Epithelial cell of esophagus (primary cell): ENCODE measurements around the gene HEBP1.

ENCODE experiments used
- DNase-seq: peaks from one replicate; pipeline ENCODE4 v3.0.0; 2010; ENCODE audit warnings: low read depth
- H3K4me3 ChIP-seq: 2 replicates; pipeline ENCODE4 v1.5.1; 2011; ENCODE audit warnings: mild to moderate bottlenecking, low read length, control low read depth
- CTCF ChIP-seq: IDR thresholded peaks from 2 replicates; pipeline ENCODE4 v1.5.1; 2011; ENCODE audit warnings: low read depth, mild to moderate bottlenecking, low read length, control low read depth, inconsistent platforms; ENCODE audit not compliant: insufficient read depth; ENCODE audit errors: missing control alignments

HEBP1 gene

DNA sequence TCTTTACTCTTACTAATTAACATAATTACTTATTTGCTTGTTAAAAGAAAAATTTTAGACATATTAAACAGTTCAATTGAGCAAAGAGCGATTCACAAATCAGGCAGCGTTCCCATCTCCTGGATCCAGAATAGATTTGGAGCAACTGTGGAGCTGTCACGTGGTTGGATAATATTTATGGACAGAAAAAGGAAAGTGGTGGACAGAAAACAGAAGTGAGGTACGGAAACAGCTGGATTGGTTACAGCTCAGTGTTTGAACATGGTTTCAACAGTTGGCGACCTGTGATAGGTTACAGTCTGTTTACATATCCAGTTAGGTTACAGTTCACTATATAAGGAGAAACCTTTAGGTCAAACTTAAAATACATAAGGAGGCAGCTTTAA, 24.5 kb upstream of the HEBP1 start:
- no peak for DNase-seq
- TF ChIP-seq CTCF: no peak
- no peak overlapping the region for H3K4me3 ChIP-seq

DNA sequence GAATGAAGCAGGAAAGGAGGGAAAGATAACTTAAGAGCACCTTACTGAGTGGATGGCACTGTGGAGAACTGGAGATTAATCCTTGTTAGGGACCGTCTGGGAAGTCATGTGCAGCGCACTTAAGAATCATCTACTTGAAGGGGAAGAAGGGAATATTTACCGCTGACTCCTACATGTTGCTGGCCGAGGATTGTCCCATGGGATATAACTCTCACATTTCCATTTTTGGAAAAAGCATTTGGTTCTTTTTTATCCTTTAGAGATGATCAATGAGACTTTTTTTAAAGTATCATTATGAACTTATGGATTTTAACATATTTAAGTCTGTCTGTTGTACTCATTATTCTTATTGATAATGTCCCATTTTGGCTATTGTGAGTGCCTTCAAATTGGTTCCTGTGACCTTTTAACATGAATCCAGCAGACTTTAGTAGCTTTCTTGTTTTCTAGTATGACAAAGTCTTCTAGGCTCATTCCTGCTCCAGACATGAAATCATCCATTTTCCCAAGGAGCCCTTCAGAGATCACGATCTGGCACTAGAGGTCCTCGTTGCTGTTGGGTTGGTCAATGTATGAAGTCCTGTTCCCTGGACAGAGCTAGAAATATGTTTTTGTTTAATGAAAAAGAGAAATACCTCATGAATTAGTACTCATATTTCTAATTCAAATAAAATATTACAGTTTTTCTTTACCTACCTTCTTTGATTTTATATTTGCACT, 23.9 kb upstream of the HEBP1 start:
- H3K4me3 ChIP-seq: no peak overlapping the region
- TF ChIP-seq CTCF: peak; percentile 42
- peak; percentile 48 for DNase-seq

DNA sequence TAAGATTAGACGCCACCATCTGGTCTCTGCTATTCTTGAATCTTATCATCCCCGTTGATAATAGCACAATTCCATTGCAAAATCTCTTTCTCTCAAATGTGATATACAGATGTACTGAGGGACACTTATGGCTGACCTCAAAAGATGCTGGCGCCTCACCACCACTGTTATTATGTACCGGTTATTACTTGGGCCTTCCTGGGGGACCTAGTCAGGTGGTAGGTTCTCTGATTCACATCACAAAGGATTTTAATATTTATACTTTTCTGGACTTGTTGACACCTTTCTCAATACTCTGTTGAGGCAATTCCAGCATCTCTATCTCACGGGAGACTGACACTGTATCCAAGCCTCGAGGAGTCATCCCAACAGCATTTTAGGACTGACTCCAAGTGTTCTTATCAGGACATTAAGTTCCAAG, 22.8 kb upstream of the HEBP1 start:
- no peak for TF ChIP-seq CTCF
- DNase-seq: no peak
- H3K4me3 ChIP-seq: no peak overlapping the region

DNA sequence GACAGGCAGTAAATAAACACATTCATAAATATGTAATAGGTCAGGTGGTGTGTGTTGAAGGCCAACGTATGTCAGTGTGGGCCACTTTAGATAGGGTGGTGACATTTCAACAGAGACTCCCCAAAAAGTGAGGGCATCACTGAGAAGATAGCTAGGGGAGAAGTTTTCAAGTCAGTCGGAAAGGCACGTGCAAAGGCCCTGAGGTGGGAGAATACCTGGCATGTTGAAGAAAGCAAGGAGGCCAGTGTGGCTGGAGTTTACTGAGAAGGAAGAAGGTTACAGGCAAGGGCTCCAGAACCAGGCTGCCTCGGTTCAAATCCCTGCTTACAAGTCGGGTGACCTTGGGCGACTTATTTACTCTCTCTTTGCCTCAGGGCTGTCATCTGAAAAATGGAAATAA, 11.0 kb upstream of the HEBP1 start:
- DNase-seq: no peak
- no peak for TF ChIP-seq CTCF
- no peak overlapping the region for H3K4me3 ChIP-seq

GRCh38 chr12:13008741-13009380, 8.8 kb upstream of the HEBP1 start:
- no peak overlapping the region for H3K4me3 ChIP-seq
- DNase-seq: no peak
- TF ChIP-seq CTCF: no peak

DNA sequence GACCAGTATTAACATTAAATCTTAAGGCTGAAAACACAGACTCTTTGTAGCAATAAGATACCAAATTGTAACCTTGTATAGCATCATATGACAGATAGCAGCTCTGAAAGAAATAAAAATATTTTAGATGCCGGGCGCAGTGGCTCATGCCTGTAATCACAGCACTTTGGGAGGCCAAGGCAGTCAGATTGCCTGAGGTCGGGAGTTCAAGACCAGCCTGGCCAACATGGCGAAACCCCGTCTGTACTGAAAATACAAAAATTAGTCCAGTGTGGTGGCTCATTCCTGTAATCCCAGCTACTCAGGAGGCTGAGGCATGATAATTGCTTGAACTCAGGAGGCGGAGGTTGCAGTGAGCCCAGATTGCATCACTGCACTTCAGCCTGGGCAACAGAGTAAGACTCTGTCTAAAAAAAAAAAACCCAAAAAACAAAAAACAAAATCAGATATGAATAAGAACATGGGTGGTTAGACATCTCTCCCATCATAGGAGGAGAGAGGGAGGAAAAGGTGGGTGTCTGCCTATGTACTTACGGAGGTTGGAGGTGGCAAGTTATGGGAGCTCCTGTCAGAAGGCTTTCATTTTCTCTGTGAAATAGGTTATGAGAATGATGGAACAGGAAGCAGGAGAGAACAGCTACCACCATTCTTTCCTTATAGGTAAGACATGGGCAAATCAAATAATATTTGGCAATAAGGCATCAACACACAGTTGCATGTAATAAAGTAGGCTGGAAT, 7.6 kb upstream of the HEBP1 start:
- DNase-seq: no peak
- no peak overlapping the region for H3K4me3 ChIP-seq
- TF ChIP-seq CTCF: no peak

DNA sequence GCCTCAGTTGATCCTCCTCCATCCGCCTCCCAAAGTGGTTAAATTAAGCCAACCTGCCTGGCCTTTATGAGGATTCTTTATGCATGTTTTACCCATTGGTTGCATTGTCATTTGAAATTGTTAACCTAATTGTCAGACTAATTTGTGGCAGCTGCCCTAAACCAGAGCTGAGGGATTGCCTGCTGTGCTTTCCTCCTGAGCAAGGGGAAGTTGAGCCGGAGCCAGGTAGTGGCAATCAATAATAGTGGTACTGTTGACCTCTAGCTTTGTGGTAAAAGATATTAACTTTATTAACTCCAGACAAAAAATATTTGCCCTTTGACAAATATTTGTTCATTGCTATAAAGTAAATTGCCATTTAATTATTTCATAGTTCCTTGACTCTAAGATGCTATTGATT, 5.6 kb upstream of the HEBP1 start:
- DNase-seq: no peak
- TF ChIP-seq CTCF: no peak
- no peak overlapping the region for H3K4me3 ChIP-seq
